NCI-H2196 (cell line): ENCODE data around the gene RALGDS.

ENCODE experiments used
- DNase-seq: peaks from one replicate; lab custom pipeline; 2025; ENCODE audit not compliant: unreplicated experiment; lab: John Stamatoyannopoulos, UW

RALGDS gene

GRCh38 chr9:133137451-133138231 is 16.6 kb upstream of the RALGDS start:
- DNase-seq, result no peak

DNA sequence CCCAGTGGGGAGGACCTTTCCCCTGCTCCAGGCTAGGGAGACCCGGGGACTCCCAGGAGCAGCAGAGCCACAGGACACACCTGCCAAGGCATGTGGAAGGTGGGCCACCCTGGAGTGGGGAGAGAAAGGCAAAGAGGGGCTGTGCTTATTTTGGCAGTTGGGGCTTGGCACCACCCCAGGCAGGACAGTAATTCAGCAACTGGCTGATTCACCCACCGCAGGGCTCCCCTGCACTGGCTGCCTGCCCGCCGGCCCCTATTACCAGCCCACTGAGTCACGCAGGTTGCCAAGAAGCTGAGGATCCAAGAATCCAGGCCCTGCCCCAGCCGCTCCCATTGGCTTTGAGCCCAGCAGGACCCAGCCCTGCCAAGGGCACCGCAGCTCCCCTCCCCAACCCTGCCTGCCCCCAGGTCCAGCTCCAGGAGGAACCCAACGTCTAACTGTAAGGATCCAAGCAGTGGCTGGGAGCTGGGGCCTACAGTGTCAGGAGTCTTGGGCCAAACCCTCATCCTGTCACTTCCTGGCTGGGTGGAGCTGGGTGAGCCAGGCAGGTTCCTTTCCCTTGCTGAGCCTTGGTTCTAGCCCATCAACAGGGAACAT is 14.2 kb upstream of the RALGDS start:
- DNase-seq, result peak; percentile 73

DNA sequence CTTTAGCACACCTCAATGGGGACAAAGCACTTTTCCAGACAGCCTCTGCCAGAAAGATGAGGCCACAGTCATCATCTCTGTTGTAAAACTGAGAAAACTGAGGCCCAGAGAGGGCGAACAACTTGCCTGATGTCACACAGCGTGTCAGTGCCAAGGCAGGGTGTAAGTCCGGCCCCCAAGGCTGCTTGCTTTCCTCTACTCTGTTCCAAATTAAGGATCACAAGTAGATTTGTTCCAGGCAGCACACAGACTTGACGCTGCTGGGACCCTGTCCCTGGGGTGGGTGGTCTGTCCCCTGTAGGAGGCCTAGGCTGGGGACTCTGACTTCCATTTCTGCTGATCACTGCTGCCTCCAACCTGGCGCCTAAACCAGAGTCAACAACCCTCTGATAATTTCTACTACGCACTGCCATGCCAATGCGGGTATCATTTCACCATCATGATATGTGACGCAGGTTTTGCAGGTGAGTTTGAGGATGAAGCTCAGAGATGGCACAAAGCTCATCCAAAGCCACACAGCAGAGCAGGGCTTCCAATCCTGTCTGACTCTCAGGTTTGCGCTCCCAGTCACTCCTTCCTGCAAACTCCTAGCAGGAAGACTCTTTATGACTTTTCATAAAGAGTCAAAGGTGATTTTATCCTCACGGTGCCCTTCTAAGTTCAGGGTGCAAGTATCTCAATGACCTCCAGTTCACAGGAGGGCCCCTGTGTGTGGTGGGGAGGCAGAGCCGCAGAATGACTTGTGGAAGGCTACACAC is 13.5 kb upstream of the RALGDS start:
- DNase-seq, result no peak

- DNase-seq, result peak; percentile 97
Measured at GRCh38 chr9:133133681-133134387, 12.8 kb upstream of the RALGDS start.

DNA sequence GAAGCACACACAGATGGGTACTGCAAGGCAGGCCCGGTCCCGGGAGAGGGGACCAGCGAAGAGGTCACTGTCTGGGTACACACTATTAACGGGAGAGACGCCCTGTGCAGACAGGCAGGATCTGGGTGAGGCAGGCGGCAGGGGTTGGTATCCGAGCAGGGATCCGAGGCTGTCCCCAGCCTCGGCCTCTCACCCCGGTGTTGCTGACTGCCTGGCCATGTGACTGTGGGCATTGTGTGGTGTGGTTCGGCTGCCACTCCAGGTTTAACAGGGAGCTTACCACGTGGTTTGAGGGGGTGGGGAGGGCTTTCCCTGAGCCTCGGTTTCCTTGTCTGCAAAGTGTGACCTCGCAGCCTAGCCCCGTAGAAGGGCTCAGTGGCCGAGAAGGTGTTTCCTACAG is 11.1 kb upstream of the RALGDS start:
- DNase-seq, result peak; percentile 25

GRCh38 chr9:133131506-133131905 is 10.5 kb upstream of the RALGDS start:
- no peak for DNase-seq

- no peak for DNase-seq
Measured at GRCh38 chr9:133130685-133131244, 9.7 kb upstream of the RALGDS start.

DNA sequence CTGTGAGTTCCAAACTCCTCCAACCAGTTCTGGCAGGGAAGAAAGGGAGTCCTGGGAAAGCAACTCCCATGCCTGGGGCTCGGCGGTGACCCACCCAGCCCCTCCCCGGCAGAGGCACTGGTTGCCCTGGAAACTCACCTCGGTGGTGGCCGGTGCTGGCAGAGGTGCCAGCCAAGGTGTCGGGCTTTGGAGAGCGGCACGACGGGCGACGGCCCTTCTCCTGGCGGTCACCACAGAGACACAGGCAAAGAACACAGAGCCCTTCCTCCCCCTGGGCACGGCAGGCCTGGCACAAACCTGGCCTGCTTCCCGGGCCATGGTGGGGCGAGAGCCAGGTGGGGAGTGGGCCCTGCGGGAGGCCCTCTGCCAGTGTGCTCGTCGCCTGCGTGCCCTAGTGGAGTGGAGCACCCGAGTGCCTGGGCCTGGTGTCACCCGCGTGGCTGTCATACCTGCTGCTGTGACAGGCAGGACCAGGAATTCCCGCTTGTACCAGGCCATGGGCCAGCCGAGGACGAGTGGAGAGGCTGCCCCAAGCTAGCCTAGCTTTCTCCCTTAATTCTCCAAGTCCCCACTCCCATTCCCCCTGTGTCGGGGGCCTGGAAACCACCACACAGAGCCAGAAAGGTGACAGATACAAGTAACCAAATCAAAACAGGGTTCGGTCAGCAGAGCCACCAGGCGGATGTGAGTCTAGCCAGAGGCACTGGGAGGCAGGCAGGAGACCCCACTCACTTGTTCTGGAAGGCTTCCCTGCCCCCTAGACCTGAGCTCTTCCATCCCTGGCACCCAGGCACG is 8.2 kb upstream of the RALGDS start:
- DNase-seq, result no peak

DNA sequence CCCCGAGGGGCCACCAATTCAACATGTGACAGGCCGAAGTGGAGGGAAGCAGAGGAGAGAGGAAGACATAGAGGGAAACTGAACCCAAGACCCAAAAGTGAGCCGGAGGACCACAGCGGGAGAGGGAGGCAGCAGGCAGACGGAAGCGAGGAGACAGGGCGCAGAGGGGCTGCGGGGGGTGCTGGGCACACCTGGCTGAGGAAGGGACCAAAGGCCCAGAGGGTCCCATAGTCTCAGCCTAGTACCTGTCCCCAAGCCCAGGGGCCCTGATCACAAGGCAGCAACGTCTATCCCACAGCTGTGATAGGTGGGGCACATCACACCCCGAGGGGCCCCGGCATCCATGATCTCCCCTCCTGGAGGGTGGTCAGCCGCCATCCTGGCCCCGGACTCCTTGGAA is 7.1 kb upstream of the RALGDS start:
- no peak for DNase-seq

- no peak for DNase-seq
Measured at GRCh38 chr9:133127340-133127981, 6.4 kb upstream of the RALGDS start.

DNA sequence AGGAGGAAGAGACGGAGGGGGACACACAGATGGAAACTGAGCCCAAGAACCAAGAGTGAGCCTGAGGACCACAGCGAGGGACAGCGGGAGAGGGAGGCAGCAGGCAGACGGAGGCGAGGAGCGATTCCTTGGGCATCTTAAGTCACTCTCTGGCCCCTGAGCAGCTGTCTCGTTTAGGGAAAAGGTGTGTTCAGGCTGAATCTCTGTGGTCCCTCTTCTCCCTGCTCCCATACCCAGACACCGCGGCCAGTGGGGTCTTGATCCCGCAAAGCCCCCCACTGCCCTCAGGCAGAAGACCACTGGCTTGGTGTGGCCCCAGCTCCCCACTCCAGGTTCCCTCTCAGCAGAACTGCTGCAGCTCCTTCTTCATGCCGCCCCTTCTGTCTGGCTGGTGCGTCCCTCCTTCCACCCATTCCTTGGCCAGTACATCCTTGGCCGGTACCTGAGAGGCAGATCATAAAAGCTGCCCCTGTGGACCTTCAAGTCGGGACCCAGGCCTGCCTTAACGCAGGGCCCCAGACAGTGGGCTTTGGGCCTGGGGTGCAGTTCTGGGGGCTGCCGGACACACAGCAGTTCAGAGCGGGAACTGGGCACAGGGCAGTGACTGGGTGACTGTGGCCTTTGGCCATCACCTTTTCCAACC is 5.8 kb upstream of the RALGDS start:
- no peak for DNase-seq

GRCh38 chr9:133125941-133126696 is 5.1 kb upstream of the RALGDS start:
- DNase-seq, result no peak

DNA sequence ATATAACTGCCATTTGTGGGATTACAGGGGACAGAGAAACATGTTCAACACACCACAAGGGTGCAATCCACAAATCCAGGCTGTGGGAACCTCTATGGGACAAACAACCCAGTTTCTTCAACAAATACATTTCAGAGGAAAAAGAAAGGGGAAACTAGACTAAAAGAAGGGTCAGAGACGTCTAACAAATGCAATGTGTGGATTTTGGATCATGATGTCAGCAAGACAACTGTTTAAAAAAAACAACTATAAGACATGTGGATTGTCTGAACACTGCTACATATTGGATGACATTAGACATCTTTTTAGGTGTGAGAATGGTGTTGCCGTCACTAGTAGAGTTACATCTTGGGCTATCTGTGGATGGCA is 3.9 kb upstream of the RALGDS start:
- DNase-seq, result no peak

- DNase-seq, result no peak
Measured at GRCh38 chr9:133124123-133124906, 3.3 kb upstream of the RALGDS start.

DNA sequence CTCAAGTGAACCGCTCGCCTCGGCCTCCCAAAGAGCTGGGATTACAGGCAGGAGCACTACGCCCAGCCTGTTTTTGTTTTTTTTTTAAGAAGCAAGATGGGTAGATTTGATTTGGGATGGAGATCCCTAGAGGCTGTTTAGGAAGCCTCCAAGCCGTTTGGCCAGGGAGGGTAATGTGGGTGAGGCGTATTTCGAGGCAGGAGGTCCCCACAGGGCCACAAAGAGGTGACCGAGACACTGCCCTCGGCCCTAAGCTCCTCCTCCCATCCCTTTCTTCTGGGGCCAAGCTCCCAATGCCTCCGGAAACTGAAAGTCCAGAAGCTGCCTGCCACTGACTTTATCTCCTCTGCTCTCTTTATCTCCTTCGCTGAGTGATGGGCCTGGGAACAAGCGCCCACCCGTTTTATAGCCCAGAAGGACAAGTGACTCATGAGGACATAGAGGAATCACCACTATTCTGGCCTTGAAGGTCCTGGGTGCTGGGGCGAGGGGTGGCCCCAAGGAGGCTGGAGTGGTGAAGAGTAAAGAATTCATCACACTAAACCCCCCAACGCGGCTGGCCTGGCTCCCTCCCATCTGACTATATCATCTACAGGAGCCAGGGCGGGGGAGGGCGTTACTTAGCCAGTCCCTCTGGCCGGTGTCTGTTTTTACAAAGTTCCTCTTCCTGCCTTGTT is 2.0 kb upstream of the RALGDS start:
- no peak for DNase-seq

DNA sequence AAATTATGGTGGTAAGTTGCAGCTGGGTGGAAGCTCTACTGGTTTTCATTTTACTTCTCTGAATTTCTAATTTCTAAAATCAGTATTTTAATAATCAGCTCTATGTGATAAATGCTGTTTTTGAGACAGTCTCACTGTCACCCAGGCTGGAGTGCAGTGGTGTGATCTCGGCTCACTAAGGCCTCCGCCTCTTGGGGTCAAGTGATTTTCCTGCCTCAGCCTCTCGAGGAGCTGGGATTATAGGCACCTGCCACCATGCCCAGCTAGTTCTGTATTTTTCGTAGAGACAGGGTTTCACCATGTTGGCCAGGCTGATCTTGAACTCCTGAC is 1.5 kb upstream of the RALGDS start:
- DNase-seq, result no peak

GRCh38 chr9:133121915-133122550 is 993 bp upstream of the RALGDS start:
- no peak for DNase-seq
